ENCODE results near the gene LTA4H.

LTA4H gene

DNA sequence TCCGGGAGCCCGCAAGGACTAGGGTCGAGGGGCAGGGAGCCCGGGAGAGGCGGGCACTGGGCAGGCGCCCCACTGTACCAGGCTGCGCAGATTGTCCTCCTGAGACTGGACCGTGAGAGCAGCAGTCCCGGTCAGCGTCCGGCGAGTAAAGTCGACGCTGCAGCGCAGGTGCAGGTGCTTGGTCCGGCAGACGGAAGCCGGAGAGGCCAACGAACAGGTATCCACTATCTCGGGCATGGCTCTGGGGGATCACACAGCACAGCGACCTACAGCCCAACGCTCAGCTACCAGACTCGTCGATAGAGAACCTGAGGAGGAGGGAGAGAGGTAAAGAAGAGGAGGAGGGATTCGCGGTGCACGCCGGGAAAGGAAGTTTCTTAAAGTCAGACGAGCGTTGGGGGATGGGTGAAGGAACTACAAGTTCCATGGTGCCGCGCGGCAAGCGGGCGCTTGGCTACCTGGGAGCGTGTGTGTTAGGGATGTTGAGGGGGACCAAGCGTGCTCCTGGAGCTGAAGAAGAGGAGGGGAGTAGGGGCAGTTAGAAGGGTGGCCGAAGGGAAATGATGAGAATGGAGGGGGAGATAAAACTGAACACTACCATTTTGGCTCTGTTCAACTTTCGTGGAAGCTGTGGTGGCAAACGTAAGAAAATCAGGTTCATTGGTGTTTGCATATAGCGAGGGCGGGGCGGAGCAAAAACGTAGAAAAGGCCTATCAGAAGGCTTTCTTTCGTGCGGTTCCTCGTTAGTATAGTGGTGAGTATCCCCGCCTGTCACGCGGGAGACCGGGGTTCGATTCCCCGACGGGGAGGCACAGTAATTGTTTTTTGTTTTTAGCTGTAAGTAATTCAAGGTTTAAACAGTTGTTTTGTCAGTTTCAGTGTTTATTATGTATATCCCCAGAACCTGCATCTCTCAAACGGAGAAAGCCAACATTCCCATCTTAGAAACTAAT is at the start of gene LTA4H:
Gene LTA4H, minus strand, starts transcription at position 305 of the 954 bp plus-strand sequence. Its CDS starts 68 bp downstream, at position 237.
- in situ Hi-C loops (cut with MboI; ENCODE audit: low sequenced_read_pairs) = no loop called here

DNA sequence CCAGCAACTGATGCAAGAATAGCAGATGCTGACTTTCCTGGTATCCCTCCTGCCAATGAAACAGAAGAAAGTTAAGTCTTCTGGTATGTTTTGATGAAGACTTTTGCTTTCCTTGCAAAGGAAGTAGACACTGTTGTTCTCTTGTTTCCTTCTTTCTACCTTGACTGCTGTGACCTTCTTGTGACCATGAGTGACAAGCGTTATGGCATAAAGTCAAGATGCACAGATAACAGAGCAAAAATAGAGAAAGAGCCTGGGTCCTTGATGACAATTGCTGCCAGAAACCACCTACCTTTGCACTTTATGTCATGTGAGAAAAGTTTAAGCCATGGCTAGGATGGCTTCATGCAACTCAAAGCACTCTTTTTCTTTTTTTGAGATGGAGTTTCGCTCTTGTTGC is 49.2 kb upstream of the LTA4H start:
- in situ Hi-C loops (cut with MboI; ENCODE audit: low sequenced_read_pairs) = no loop called here

DNA sequence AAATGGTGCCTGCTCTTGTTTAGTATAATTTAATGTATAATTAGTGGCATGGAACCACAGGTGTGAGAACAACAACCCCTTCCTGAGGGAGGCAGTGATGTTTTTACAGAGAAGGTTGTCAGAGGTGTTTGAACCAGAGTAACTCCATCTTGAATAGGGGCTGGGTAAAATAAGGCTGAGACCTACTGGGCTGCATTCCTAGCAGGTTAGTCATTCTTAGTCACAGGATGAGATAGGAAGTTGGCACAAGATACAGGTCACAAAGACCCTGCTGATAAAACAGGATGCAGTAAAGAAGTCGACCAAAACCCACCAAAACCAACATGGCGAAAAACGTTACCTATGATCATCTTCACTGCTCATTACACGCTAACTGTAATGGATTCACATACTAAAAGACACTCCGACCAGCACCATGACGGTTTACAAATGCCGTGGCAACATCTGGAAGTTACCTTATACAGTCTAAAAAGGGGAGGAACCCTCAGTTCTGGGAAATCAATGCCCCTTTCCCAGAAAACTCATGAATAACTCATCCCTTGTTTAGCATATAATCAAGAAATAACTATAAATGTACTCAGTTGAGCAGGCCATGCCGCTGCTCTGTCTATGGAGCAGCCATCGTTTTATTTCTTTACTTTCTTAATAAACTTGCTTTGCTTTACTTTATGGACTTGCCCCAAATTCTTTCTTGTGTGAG is 47.8 kb upstream of the LTA4H start:
- in situ Hi-C loops (cut with MboI; ENCODE audit: low sequenced_read_pairs) = no loop called here

- in situ Hi-C loops (cut with MboI; ENCODE audit: low sequenced_read_pairs) = no loop called here
Measured at GRCh38 chr12:96081596-96081995, 46.2 kb upstream of the LTA4H start.

- in situ Hi-C loops (cut with MboI; ENCODE audit: low sequenced_read_pairs) = no loop called here
Measured at GRCh38 chr12:96078231-96079135, 43.1 kb upstream of the LTA4H start.

- in situ Hi-C loops (cut with MboI; ENCODE audit: low sequenced_read_pairs) = no loop called here
Measured at GRCh38 chr12:96077081-96077480, 41.7 kb upstream of the LTA4H start.

DNA sequence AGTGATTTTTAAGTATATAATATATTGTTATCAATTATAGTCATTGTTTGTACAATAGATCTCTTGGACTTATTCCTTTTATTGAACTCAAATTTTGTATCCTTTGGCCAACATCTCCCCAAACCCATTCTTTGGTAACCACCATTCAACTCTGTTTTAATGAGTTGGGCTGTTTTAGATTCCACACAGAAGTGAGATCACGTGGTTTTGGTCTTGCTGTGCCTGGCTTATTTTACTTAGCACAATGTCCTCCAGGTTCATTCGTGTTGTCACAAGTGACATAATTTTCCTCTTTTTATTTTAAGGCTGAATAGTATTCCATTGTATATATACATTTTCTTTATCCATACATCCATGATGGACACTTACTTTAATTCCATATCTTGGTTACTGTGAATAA is 40.2 kb upstream of the LTA4H start:
- in situ Hi-C loops (cut with MboI; ENCODE audit: low sequenced_read_pairs) = no loop called here

DNA sequence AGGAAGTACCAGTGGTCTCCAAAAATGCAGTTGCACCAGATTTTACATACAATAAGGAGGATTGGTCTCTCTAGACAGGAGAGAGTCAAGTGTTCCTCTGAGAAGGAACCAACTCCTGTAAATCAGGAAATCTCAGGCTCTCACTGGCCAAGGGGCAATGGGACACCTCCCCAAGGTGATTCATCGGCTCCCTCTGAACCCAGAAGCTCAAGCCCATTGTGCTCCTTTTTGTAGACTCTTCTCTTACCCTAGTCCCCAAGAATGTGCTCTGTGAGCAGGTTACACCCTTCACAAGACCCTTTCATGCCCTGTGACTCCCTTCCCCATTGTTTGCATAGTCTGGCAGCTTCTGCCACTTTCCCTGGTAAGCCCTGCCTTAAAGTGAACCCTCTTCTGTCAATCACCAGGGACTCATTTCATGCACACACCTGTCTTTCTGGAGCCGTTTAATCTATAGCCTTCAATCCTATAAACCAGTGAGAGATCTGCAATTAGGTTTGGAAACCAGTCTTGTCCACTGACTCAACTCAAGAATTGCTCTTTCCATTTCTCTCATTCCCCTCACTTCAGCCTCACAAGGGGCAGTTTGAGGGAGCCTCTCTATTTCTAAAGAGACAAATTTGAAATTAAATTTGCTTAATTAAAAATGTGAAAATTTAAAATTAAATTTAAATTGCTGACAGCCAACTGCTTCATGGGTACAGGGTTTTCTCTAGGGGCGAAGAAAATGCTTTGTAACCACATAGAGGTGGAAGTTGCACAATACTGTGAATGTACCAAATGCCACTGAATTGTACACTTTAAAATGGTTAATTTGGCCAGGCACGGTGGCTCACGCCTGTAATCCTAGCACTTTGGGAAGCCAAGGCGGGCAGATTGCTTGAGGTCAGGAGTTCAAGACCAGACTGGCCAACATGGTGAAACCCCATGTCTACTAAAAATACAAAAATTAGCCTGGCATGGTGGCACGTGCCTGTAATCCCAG is 38.3 kb upstream of the LTA4H start:
- in situ Hi-C loops (cut with MboI; ENCODE audit: low sequenced_read_pairs) = loop anchor here (25.0 kb wide), 1 partner anchor 439 kb away; no protein-coding TSS in a partner anchor

GRCh38 chr12:96070670-96071279 is 35.4 kb upstream of the LTA4H start:
- in situ Hi-C loops (cut with MboI; ENCODE audit: low sequenced_read_pairs) = loop anchor here (25.0 kb wide), 1 partner anchor 442 kb away; no protein-coding TSS in a partner anchor

GRCh38 chr12:96069511-96070231 is 34.3 kb upstream of the LTA4H start:
- in situ Hi-C loops (cut with MboI; ENCODE audit: low sequenced_read_pairs) = loop anchor here (10.0 to 25.0 kb wide), 3 partner anchors 55 to 443 kb away; no protein-coding TSS in a partner anchor

DNA sequence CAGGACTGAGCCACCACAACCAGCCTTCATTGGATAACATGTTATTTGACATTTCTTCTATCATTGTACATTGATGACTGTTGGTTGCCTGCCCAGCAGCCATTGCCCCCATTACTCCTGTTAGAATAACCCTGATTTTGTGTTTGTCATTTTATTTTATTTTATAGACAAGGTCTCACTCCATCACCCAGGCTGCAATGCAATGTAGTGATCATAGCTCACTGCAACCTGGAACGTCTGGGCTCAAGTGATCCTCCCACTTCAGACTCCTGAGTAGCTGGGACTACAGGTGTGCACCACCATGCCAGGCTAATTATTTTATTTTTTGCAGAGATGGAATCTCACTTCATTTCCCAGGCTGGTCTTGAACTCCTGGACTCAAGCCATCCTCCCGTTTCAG is 33.2 kb upstream of the LTA4H start:
- in situ Hi-C loops (cut with MboI; ENCODE audit: low sequenced_read_pairs) = loop anchor here (10.0 to 25.0 kb wide), 3 partner anchors 56 to 444 kb away; no protein-coding TSS in a partner anchor

DNA sequence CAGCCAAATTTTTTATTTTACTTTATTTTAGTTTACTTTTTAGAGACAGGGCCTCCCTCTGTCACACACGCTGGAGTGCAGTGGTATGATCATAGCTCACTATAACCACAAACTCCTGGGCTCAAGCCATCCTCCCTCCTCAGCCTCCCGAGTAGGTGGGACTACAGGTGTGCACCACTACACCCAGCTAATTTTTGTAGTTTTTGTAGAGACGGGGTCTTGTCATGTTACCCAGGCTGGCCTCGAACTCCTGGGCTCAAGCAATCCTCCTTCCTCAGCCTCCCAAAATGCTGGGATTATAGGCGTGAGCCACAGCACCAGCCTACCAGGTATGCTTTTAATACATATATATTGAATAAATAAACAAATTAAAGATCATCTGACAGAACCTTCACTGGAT is 32.7 kb upstream of the LTA4H start:
- in situ Hi-C loops (cut with MboI; ENCODE audit: low sequenced_read_pairs) = loop anchor here (10.0 to 25.0 kb wide), 3 partner anchors 57 to 444 kb away; no protein-coding TSS in a partner anchor

DNA sequence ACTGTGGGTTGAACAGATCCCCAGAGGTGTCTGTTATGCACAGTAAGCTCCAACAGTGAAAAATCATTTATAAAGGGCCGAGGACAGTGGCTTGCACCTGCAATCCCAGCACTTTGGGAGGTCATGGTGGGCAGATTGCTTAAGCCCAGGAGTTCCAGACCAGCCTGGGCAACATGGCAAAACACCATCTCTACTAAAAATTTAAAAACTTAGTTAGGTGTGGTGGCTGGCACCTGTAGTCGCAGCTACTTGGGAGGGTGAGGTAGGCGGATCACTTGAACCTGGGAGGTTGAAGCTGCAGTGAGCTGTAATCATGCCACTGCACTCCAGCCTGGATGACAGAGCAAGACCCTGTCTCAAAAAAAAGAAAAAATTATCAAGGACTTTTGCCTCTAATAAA is 30.4 kb upstream of the LTA4H start:
- in situ Hi-C loops (cut with MboI; ENCODE audit: low sequenced_read_pairs) = loop anchor here (10.0 to 25.0 kb wide), 3 partner anchors 59 to 447 kb away; no protein-coding TSS in a partner anchor

- in situ Hi-C loops (cut with MboI; ENCODE audit: low sequenced_read_pairs) = loop anchor here (10.0 to 25.0 kb wide), 3 partner anchors 60 to 447 kb away; no protein-coding TSS in a partner anchor
Measured at GRCh38 chr12:96064966-96065365, 29.6 kb upstream of the LTA4H start.

- in situ Hi-C loops (cut with MboI; ENCODE audit: low sequenced_read_pairs) = loop anchor here (10.0 to 25.0 kb wide), 3 partner anchors 61 to 448 kb away; no protein-coding TSS in a partner anchor
Measured at GRCh38 chr12:96064271-96064670, 28.9 kb upstream of the LTA4H start.

DNA sequence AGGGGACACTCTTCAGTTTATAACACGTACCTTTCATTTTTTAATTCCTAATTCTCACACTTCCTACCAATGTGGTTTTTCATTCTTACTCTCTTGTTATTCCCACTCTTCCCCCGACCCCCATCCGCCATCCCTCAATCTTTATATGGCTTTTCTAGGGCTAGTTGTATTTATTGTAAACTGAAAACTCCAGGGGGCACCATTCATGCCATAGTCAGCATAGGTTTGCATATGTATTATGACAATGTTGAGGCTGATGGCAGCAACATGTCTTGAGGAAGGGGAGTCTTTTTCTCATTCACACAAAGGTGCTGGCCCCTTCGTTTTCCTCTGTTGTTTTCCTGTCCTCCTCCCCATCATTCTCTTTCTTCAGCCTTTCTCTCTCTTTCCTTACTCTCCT is 27.7 kb upstream of the LTA4H start:
- in situ Hi-C loops (cut with MboI; ENCODE audit: low sequenced_read_pairs) = loop anchor here (10.0 to 25.0 kb wide), 3 partner anchors 62 to 449 kb away; no protein-coding TSS in a partner anchor

DNA sequence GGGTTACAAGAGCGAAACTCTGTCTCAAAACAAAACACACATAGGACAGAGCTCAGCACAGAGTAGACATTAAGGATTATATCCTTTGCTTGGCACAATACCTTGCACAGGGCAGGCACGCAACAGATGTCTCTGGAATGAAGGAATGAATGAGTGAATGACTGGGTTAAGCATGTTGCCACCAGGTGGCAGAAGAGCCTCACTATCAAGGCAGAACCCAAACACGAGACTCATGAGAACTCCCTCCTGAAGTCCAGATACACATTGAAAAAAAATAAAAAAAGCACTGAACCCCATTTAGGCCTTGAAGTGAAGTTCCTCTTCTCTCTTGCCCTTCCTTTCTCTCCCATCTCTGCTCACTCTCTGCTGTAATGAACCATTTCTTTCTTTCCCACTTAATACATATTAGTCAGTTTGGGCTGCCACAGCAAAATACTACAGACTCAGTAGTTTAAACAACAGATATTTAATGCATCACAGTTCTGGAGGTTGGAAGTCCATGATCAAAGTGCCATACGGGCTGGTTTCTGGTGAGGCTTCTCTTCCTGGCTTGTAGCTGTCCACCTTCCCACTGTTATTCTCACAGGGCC is 26.6 kb upstream of the LTA4H start:
- in situ Hi-C loops (cut with MboI; ENCODE audit: low sequenced_read_pairs) = loop anchor here (10.0 to 25.0 kb wide), 3 partner anchors 63 to 450 kb away; no protein-coding TSS in a partner anchor
